ENCODE measurements around the gene PROS1.
"Not testable (repeated sequence)": the region's sequence is repeated elsewhere in the genome, so short reads cannot be mapped to it uniquely, and the experiment has no call there.

The PROS1 gene

GRCh38 chr3:93911206-93911605, 62.5 kb downstream of the PROS1 start:
- TF ChIP-seq POLR2A (IDR thresholded peaks at IDR 0.05; ENCODE audit: low read depth, low read length) (no peak), TAF1 (IDR thresholded peaks at IDR 0.05; ENCODE audit: borderline replicate concordance, low read depth, low read length) (no peak), POLR2AphosphoS5 (IDR thresholded peaks at IDR 0.05; ENCODE audit: low read depth, low read length) (no peak)
- FAIRE-seq (no peak), DNase-seq (ENCODE audit: insufficient read length) (no peak)

DNA sequence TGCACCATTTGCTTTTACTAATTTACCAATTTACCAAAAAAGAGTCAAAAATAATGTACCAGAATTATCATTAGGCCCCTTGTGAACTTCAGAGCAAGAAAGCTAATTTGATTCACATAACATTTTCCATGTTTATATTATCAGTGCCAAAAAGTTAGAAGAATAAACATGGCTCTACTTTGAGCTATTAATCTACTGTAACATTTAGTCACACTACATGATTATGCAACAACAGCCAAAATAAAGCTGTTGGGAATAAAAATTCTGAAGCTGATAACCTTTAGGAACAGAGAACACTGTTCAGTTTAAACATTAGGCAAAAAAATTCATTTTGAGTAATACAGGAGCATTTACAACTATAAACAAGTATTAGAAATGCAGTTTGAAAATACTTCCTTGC, 63.6 kb downstream of the PROS1 start:
- TF ChIP-seq TAF1 (IDR thresholded peaks at IDR 0.05; ENCODE audit: borderline replicate concordance, low read depth, low read length) (no peak), POLR2AphosphoS5 (IDR thresholded peaks at IDR 0.05; ENCODE audit: low read depth, low read length) (no peak), POLR2A (IDR thresholded peaks at IDR 0.05; ENCODE audit: low read depth, low read length) (no peak)
- FAIRE-seq (no peak), DNase-seq (ENCODE audit: insufficient read length) (no peak)

- no peak for DNase-seq (ENCODE audit: insufficient read length)
- no peak for FAIRE-seq
- no peak for TF ChIP-seq POLR2AphosphoS5 (IDR thresholded peaks at IDR 0.05; ENCODE audit: low read depth, low read length)
- TF ChIP-seq TAF1 (IDR thresholded peaks at IDR 0.05; ENCODE audit: borderline replicate concordance, low read depth, low read length): no peak
- TF ChIP-seq POLR2A (IDR thresholded peaks at IDR 0.05; ENCODE audit: low read depth, low read length): no peak
Observed at GRCh38 chr3:93907132-93907531, 66.6 kb downstream of the PROS1 start.

- no peak for FAIRE-seq
- TF ChIP-seq POLR2A (IDR thresholded peaks at IDR 0.05; ENCODE audit: low read depth, low read length): no peak
- no peak for TF ChIP-seq POLR2AphosphoS5 (IDR thresholded peaks at IDR 0.05; ENCODE audit: low read depth, low read length)
- TF ChIP-seq TAF1 (IDR thresholded peaks at IDR 0.05; ENCODE audit: borderline replicate concordance, low read depth, low read length): no peak
- no peak for DNase-seq (ENCODE audit: insufficient read length)
Observed at GRCh38 chr3:93906245-93906644, 67.5 kb downstream of the PROS1 start.

DNA sequence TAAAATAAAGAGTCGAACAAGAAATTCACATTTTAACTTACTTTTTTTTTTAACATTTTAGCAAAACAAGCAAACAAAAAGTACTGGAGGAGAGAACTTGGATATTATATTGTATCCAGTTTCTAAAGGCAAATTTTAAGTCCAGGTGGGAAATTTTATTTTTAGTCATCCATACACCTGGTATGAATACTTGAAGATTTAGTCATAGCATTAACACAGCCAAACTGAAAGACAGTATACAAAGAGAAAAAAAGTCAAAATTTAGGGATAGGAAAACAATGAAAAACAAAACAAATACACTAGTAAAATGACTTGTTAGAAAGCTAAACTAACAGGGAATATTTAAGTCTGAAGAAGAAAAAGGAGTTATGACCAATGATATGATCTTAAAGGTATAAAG, 69.1 kb downstream of the PROS1 start:
- FAIRE-seq (no peak), DNase-seq (ENCODE audit: insufficient read length) (no peak)
- TF ChIP-seq TAF1 (IDR thresholded peaks at IDR 0.05; ENCODE audit: borderline replicate concordance, low read depth, low read length) (no peak), POLR2AphosphoS5 (IDR thresholded peaks at IDR 0.05; ENCODE audit: low read depth, low read length) (no peak), POLR2A (IDR thresholded peaks at IDR 0.05; ENCODE audit: low read depth, low read length) (no peak)

GRCh38 chr3:93878250-93879017, 95.3 kb downstream of the PROS1 start:
- not testable (repeated sequence) for DNase-seq (ENCODE audit: insufficient read length); FAIRE-seq

DNA sequence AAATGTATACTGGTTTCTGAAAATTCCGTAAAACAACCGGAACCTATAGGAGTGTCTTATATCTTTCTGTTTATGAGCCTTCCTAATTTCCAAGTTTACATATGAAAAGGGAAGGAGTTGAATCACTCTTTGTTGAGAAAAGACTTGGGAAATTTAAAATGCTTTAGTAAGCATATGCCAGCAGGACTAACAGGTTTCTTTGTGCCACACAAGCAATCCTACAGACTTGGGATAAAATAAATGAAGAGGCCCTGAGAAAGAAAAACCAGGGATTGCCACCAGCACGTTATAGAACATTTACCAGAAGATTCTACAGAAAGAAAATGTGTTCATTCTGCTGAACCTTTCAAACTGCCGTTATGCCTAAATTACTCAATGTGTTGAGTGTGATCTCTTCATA, 96.3 kb downstream of the PROS1 start:
- FAIRE-seq: not testable (repeated sequence)

GRCh38 chr3:93873412-93873811, 100.3 kb downstream of the PROS1 start:
- not testable (repeated sequence) for DNase-seq (ENCODE audit: insufficient read length); FAIRE-seq

More for the DNA sequence above, 96.3 kb downstream of the PROS1 start:
- DNase-seq (ENCODE audit: insufficient read length): not testable (repeated sequence)

DNA sequence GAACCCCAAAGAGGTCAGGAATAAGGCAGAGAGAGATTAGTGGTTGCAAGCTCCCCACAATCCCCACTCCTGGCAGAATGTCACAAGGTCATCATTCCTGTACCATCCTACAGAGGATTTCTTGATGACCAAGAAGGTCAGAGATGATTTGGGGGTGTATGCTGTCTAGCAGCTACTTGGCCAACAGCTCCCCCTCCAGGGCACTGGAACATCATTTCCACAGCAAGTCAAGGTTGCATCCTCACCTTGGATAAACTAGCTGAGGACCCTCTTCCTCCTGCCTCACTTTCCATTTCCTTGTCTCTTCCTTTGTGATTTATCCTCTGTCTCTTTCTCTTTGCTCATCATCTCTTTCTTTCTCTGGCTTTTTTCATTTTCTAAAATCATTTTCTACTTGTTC, 106.3 kb downstream of the PROS1 start:
- TF ChIP-seq POLR2A (IDR thresholded peaks at IDR 0.05; ENCODE audit: low read depth, low read length): no peak
- TF ChIP-seq TAF1 (IDR thresholded peaks at IDR 0.05; ENCODE audit: borderline replicate concordance, low read depth, low read length): no peak
- no peak for TF ChIP-seq POLR2AphosphoS5 (IDR thresholded peaks at IDR 0.05; ENCODE audit: low read depth, low read length)
- DNase-seq (ENCODE audit: insufficient read length) (no peak), FAIRE-seq (no peak)

GRCh38 chr3:93861017-93861416, 112.7 kb downstream of the PROS1 start:
- DNase-seq (ENCODE audit: insufficient read length) (no peak), FAIRE-seq (no peak)
- TF ChIP-seq POLR2A (IDR thresholded peaks at IDR 0.05; ENCODE audit: low read depth, low read length) (no peak), TAF1 (IDR thresholded peaks at IDR 0.05; ENCODE audit: borderline replicate concordance, low read depth, low read length) (no peak), POLR2AphosphoS5 (IDR thresholded peaks at IDR 0.05; ENCODE audit: low read depth, low read length) (no peak)

- FAIRE-seq (no peak), DNase-seq (ENCODE audit: insufficient read length) (no peak)
- TF ChIP-seq POLR2AphosphoS5 (IDR thresholded peaks at IDR 0.05; ENCODE audit: low read depth, low read length) (no peak), TAF1 (IDR thresholded peaks at IDR 0.05; ENCODE audit: borderline replicate concordance, low read depth, low read length) (no peak), POLR2A (IDR thresholded peaks at IDR 0.05; ENCODE audit: low read depth, low read length) (no peak)
Observed at GRCh38 chr3:93855401-93855800, 118.3 kb downstream of the PROS1 start.

DNA sequence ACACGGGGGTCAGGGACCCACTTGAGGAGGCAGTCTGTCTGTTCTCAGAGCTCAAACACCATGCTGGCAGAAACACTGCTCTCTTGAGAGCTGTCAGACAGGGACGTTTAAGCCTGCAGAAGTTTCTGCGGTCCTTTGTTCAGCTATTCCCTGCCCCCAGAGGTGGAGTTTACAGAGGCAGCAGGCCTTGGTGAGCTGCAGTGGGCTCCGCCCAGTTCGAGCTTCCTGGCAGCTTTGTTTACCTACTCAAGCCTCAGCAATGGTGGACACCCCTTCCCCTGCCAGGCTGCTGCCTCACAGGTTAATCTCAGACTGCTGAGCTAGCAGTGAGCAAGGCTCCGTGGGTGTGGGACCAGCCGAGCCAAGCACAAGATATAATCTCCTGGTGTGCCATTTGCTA, 121.5 kb downstream of the PROS1 start:
- not testable (repeated sequence) for FAIRE-seq; DNase-seq (ENCODE audit: insufficient read length)

- FAIRE-seq (no peak), DNase-seq (ENCODE audit: insufficient read length) (no peak)
- TF ChIP-seq POLR2AphosphoS5 (IDR thresholded peaks at IDR 0.05; ENCODE audit: low read depth, low read length): no peak
- TF ChIP-seq POLR2A (IDR thresholded peaks at IDR 0.05; ENCODE audit: low read depth, low read length): no peak
- TF ChIP-seq TAF1 (IDR thresholded peaks at IDR 0.05; ENCODE audit: borderline replicate concordance, low read depth, low read length): no peak
Observed at GRCh38 chr3:93843981-93844380, 129.7 kb downstream of the PROS1 start.

GRCh38 chr3:93839193-93839592, 134.5 kb downstream of the PROS1 start:
- FAIRE-seq: not testable (repeated sequence)

More at GRCh38 chr3:93839193-93839592, 134.5 kb downstream of the PROS1 start:
- not testable (repeated sequence) for DNase-seq (ENCODE audit: insufficient read length)
